Effector memory CD8-positive, alpha-beta T cell (primary cell): ENCODE data around the gene PRLHR.

Experiments used
- ATAC-seq: fragments of 150-1000 bp; cut with Tn5 transposase; replicated peaks from 2 replicates; pipeline ENCODE4 v1.10.0; 2021; ENCODE audit warnings: mild to moderate bottlenecking, moderate library complexity
- DNase-seq, 3 experiments: peaks; one replicate each; pipeline ENCODE4 v3.0.0; 2021
- H3K27ac Mint-ChIP-seq, 2 donors: one replicate each; pipeline ENCODE4 v1.8.0; 2022; ENCODE audit warnings: mild to moderate bottlenecking in 2 of 2, mixed read lengths in 2 of 2, moderate library complexity in 2 of 2
- H3K27me3 Mint-ChIP-seq, 2 donors: one replicate each; pipeline ENCODE4 v1.8.0; 2022; ENCODE audit warnings: mixed read lengths in 2 of 2
- H3K36me3 Mint-ChIP-seq: one replicate; pipeline ENCODE4 v1.8.0; 2022; ENCODE audit warnings: mild to moderate bottlenecking, moderate library complexity, mixed read lengths; ENCODE audit not compliant: insufficient read depth
- H3K4me1 Mint-ChIP-seq, 2 donors: one replicate each; pipeline ENCODE4 v1.8.0; 2022; ENCODE audit warnings: low read depth in 2 of 2, mixed read lengths in 2 of 2
- H3K4me3 Mint-ChIP-seq, 2 donors: one replicate each; pipeline ENCODE4 v1.8.0; 2022; ENCODE audit warnings: mild to moderate bottlenecking in 2 of 2, mixed read lengths in 2 of 2, moderate library complexity in 2 of 2
- H3K9me3 Mint-ChIP-seq, 2 donors: one replicate each; pipeline ENCODE4 v1.8.0; 2022; ENCODE audit warnings: mixed read lengths in 2 of 2

Gene PRLHR

DNA sequence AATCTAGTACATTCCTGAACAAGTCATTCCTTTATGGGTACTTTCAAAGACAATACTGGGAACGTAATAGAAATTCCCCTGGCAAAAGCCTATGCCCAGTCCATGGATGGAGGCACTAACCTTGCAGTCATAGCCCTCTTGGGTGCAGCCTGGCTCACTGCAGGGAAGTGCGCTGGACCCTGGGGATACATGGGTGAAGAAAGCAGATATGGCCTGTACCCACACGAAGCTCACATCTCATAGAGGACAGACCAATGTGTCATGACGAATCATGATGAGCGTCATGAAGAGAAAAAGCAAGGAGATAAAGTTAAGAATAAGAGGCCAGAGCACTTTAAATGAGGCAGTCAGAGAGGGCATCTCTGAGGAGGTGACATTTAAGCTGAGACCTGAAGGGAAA, 11.8 kb downstream of the PRLHR start:
- Mint-ChIP-seq H3K36me3 (no peaks in the 10 kb centered on the region), H3K27me3 (peaks cover 14 to 44% of the 10 kb centered on the region in 2 donors), H3K4me3 (no peak overlapping the region), H3K9me3 (no peaks in the 10 kb centered on the region), H3K4me1 (no peaks in the 10 kb centered on the region), H3K27ac (peak overlapping the region in 1 of 2 donors; percentile 27)
- DNase-seq (no peak), ATAC-seq (no peak)

GRCh38 chr10:118582511-118582910, 12.9 kb downstream of the PRLHR start:
- Mint-ChIP-seq H3K27ac (no peak overlapping the region), H3K9me3 (no peaks in the 10 kb centered on the region), H3K4me1 (no peaks in the 10 kb centered on the region), H3K4me3 (no peak overlapping the region), H3K36me3 (no peaks in the 10 kb centered on the region), H3K27me3 (peaks cover 7 to 34% of the 10 kb centered on the region in 2 donors)
- DNase-seq (no peak), ATAC-seq (no peak)

GRCh38 chr10:118581340-118581739, 14.1 kb downstream of the PRLHR start:
- DNase-seq (no peak), ATAC-seq (no peak)
- Mint-ChIP-seq H3K4me3 (no peak overlapping the region), H3K27me3 (peaks cover 0 to 35% of the 10 kb centered on the region in 2 donors), H3K9me3 (no peaks in the 10 kb centered on the region), H3K4me1 (no peaks in the 10 kb centered on the region), H3K27ac (no peak overlapping the region), H3K36me3 (no peaks in the 10 kb centered on the region)

DNA sequence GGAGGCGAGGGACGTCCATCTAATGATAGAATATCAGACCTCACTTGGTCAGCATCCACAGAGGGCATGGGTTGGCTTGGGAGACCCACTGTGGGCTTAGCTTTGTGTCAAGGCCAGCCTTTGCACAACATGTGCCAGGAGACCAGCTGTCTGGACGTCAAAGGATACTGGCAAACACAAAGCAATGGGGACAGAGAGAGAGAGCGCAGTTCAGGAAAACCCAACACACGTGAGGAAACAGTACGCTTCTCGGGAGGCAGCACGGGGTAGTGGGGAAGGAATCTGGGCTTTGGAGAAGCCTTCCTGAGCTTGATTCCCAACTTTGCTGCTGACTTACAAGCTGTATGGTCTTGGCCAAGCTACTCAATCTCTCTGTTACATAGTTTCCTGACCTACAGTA, 14.7 kb downstream of the PRLHR start:
- H3K36me3 Mint-ChIP-seq = no peaks in the 10 kb centered on the region
- H3K27ac Mint-ChIP-seq = no peak overlapping the region
- H3K4me3 Mint-ChIP-seq = no peak overlapping the region
- ATAC-seq = no peak
- H3K27me3 Mint-ChIP-seq = peaks cover 0 to 38% of the 10 kb centered on the region in 2 donors
- DNase-seq = no peak
- no peaks in the 10 kb centered on the region for H3K9me3 Mint-ChIP-seq
- no peaks in the 10 kb centered on the region for H3K4me1 Mint-ChIP-seq

DNA sequence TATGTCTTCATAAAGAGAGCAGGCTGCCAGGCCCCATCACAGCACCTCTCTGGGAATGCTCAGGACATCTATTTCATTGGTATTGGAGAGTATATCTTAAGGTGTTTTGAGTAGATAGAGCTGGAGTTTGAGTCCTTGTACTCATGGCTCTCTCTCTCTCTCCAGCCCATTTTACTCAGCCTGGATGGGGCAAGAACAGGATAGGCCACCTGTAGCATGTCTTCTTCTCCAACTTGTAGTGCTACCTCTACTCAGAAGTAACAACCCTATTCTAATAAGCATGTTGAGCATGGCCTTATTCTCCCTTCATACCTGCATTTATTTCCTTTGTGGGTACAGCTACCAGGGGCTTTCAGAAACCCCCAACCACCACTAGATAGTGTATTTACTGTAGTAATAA, 21.9 kb downstream of the PRLHR start:
- peaks cover 6 to 14% of the 10 kb centered on the region in 2 donors for H3K27me3 Mint-ChIP-seq
- no peak overlapping the region for H3K4me3 Mint-ChIP-seq
- H3K27ac Mint-ChIP-seq = no peak overlapping the region
- ATAC-seq = no peak
- no peak for DNase-seq
- H3K36me3 Mint-ChIP-seq = no peaks in the 10 kb centered on the region
- no peaks in the 10 kb centered on the region for H3K4me1 Mint-ChIP-seq
- H3K9me3 Mint-ChIP-seq = no peaks in the 10 kb centered on the region

- Mint-ChIP-seq H3K4me3 (no peak overlapping the region), H3K4me1 (no peaks in the 10 kb centered on the region), H3K27ac (no peak overlapping the region), H3K36me3 (no peaks in the 10 kb centered on the region), H3K27me3 (peaks cover 6 to 15% of the 10 kb centered on the region in 2 donors), H3K9me3 (no peaks in the 10 kb centered on the region)
- no peak for DNase-seq
- ATAC-seq = no peak
These were observed 23.0 kb downstream of the PRLHR start for GRCh38 chr10:118572256-118573041.

DNA sequence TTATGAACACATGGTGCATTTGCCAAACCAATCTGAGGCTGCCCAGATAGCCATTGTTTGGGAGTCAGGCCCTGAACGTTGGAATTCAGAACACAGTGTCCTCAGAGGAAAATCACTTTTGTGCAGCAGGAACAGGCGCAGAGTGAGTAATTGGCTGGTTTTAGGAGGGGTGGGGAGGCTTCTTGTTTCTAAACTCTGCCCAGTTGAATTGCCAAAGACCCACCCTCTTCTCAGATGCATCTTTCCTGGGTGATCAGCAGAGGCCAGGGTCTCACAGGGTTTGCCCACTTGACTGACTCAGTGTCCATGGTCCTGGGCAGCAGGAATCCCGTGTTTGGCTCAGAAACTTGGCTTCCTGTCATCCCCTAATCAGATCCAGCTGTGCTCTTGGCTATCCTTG, 24.3 kb downstream of the PRLHR start:
- Mint-ChIP-seq H3K27ac (no peak overlapping the region), H3K4me1 (no peaks in the 10 kb centered on the region), H3K27me3 (peaks cover 6 to 15% of the 10 kb centered on the region in 2 donors), H3K4me3 (no peak overlapping the region), H3K9me3 (no peaks in the 10 kb centered on the region), H3K36me3 (no peaks in the 10 kb centered on the region)
- ATAC-seq (no peak), DNase-seq (no peak)

DNA sequence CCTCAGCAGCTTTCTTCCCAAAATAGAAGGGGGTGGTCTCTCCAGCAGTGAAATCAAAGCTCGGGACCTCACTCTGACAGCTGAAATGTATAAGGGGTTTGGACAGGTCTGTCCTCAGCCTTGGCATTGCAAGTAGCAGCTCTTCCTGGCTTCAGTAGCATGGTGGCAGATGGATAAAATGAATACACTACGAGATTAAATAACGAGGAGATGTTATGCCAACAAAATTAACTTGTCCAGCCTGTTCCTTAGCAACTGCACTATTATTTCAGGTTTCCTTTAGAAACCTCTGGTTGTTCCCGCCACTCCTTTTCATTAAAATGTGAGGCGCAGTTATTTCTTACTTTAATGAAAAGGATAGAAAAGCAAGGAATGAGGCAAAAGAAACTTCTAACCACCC, 24.9 kb downstream of the PRLHR start:
- Mint-ChIP-seq H3K27ac (no peak overlapping the region), H3K36me3 (no peaks in the 10 kb centered on the region), H3K4me1 (no peaks in the 10 kb centered on the region), H3K9me3 (no peaks in the 10 kb centered on the region), H3K27me3 (peaks cover 6 to 20% of the 10 kb centered on the region in 2 donors), H3K4me3 (no peak overlapping the region)
- no peak for ATAC-seq
- DNase-seq = no peak

DNA sequence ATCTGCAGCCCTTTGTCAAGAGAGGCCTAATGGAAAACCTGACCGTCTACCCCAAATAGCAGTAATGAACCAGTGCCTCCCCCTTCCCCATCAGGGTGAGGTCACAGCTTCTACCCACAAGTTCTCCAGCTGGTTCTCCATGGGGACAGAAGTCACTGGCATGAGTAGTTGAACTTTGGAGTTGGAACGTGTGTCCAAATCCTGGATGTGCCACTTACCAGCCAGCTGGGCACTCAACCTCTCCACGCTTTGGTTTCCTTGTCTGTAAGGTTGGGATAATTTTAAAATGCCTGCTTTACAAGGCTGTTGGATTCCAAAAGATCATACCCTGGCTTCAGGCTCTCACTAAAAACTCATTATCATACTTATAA, 25.6 kb downstream of the PRLHR start:
- no peaks in the 10 kb centered on the region for H3K9me3 Mint-ChIP-seq
- H3K4me3 Mint-ChIP-seq = no peak overlapping the region
- H3K36me3 Mint-ChIP-seq = no peaks in the 10 kb centered on the region
- ATAC-seq = no peak
- no peaks in the 10 kb centered on the region for H3K4me1 Mint-ChIP-seq
- H3K27ac Mint-ChIP-seq = no peak overlapping the region
- no peak for DNase-seq
- peaks cover 6 to 27% of the 10 kb centered on the region in 2 donors for H3K27me3 Mint-ChIP-seq

DNA sequence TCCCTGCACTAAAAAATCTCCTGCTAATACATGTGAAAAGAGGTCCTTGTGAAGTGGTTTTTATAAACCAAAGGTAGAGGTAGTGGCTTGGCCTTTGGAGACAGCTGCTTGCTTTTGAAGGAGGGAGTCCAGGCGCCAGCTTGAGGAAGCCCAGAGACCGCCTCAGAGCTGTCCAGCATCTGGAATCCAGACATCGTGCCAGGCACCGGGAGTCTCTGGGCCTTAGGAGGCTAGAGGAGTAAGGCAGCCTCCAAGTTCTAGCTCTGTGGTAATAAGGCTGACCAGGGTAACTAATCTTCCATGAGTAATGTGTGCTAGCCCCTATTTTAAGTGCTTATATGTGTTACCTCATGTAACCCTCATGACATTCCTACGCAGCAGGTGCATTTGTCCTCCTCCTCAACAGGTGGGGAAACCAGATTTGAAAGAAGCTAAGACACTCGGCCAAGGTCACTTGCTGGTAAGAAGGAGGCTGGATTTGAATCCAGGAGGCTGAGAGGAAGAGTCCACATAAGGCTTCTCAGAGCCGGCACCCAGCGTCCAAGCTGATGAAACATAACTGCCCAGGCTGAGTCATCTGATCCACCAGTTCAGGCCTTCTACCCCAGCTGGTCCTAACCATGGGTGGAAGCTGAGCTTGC, 26.1 kb downstream of the PRLHR start:
- H3K4me1 Mint-ChIP-seq = no peaks in the 10 kb centered on the region
- H3K9me3 Mint-ChIP-seq = no peaks in the 10 kb centered on the region
- H3K27ac Mint-ChIP-seq = no peak overlapping the region
- peaks cover 1 to 32% of the 10 kb centered on the region in 2 donors for H3K27me3 Mint-ChIP-seq
- no peak for DNase-seq
- H3K36me3 Mint-ChIP-seq = no peaks in the 10 kb centered on the region
- H3K4me3 Mint-ChIP-seq = no peak overlapping the region
- ATAC-seq = no peak

GRCh38 chr10:118568327-118568848, 27.1 kb downstream of the PRLHR start:
- H3K9me3 Mint-ChIP-seq = no peaks in the 10 kb centered on the region
- no peaks in the 10 kb centered on the region for H3K36me3 Mint-ChIP-seq
- no peak overlapping the region for H3K27ac Mint-ChIP-seq

DNA sequence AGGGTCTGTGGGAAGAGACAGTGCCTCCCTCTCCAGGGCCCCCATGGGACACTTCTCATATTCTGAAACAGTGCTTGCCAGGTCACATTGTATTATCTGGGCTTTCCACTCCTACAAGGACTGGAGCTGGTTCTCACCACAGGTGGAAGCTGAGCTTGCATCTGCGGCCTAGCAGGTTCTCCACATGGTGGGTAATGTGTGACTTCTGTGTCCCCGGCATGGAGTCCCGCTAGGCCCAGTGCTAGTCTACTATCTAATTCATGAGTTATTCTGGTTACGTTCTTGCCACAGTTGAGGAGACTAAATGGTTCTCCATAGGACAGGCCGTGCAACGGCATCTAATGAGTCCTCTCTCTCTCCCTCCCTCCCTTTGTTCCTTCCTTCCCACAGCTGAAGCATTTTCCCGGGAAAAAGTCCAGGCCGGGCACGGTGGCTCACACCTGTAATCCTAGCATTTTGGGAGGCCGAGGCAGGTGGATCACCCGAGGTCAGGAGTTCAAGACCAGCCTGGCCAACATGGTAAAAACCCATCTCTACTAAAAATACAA, 27.7 kb downstream of the PRLHR start:
- DNase-seq (no peak), ATAC-seq (no peak)
- no peak overlapping the region for H3K4me3 Mint-ChIP-seq
- H3K27ac Mint-ChIP-seq = no peak overlapping the region
- H3K36me3 Mint-ChIP-seq = no peaks in the 10 kb centered on the region
- peaks cover 0 to 40% of the 10 kb centered on the region in 2 donors for H3K27me3 Mint-ChIP-seq
- no peaks in the 10 kb centered on the region for H3K4me1 Mint-ChIP-seq
- no peaks in the 10 kb centered on the region for H3K9me3 Mint-ChIP-seq

More at GRCh38 chr10:118568327-118568848, 27.1 kb downstream of the PRLHR start:
- peak; percentile 57 for ATAC-seq
- Mint-ChIP-seq H3K4me1 (no peaks in the 10 kb centered on the region), H3K4me3 (no peak overlapping the region), H3K27me3 (peaks cover 0 to 40% of the 10 kb centered on the region in 2 donors)
- DNase-seq = peak; percentile 57 to 65 (median 58)

DNA sequence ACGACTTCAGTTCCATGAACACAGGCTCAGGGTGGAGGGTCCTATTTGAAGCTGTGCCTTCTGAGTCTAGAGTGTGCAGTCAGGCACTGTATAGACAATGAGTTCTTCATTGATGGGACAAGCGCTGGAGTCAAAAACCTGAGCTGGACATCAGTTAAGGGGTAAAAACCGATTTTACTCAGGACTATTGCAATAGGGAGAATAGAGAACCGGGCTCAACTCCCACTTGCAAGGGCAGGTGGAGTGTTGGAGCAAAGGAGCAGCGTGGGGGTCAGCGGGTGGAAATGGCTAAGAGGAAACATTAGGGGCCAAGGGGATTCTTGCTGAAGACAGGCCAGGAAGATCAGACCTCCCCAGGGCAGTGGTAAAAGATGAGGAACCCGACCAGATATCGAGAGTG, 28.5 kb downstream of the PRLHR start:
- Mint-ChIP-seq H3K4me3 (no peak overlapping the region), H3K27me3 (peaks cover 4 to 40% of the 10 kb centered on the region in 2 donors), H3K27ac (no peak overlapping the region), H3K4me1 (no peaks in the 10 kb centered on the region), H3K9me3 (no peaks in the 10 kb centered on the region), H3K36me3 (no peaks in the 10 kb centered on the region)
- ATAC-seq = no peak
- no peak for DNase-seq
